OCI-M2 (cell line): Measurements from ENCODE around the gene SLC24A3.

Experiments
- DNase-seq: peaks from one replicate; lab custom pipeline; 2025; ENCODE audit not compliant: unreplicated experiment; lab: John Stamatoyannopoulos, UW

Gene SLC24A3

GRCh38 chr20:19757487-19758132 is 545.2 kb downstream of the SLC24A3 start:
- DNase-seq: no peak

GRCh38 chr20:19758133-19758500 is 545.7 kb downstream of the SLC24A3 start, which contains the start of gene RIN2:
Gene RIN2, plus strand, starts transcription at chr20:19758258. Its CDS starts 131,344 bp downstream, at chr20:19889602.
- DNase-seq: no peak

- no peak for DNase-seq
Measured at GRCh38 chr20:19758501-19759331, 546.3 kb downstream of the SLC24A3 start.

GRCh38 chr20:19760371-19760721 is 547.9 kb downstream of the SLC24A3 start:
- no peak for DNase-seq

- no peak for DNase-seq
Measured at GRCh38 chr20:19761326-19761725, 548.9 kb downstream of the SLC24A3 start.

- DNase-seq: no peak
Measured at GRCh38 chr20:19761841-19762240, 549.4 kb downstream of the SLC24A3 start.

GRCh38 chr20:19764207-19764606 is 551.8 kb downstream of the SLC24A3 start:
- DNase-seq: no peak

GRCh38 chr20:19765266-19765665 is 552.8 kb downstream of the SLC24A3 start:
- no peak for DNase-seq

GRCh38 chr20:19765913-19766312 is 553.5 kb downstream of the SLC24A3 start:
- no peak for DNase-seq

GRCh38 chr20:19767070-19767469 is 554.6 kb downstream of the SLC24A3 start:
- DNase-seq: no peak

- DNase-seq: no peak
Measured at GRCh38 chr20:19768325-19768842, 555.9 kb downstream of the SLC24A3 start.

GRCh38 chr20:19769507-19769906 is 557.1 kb downstream of the SLC24A3 start:
- no peak for DNase-seq

- no peak for DNase-seq
Measured at GRCh38 chr20:19770375-19770774, 557.9 kb downstream of the SLC24A3 start.

GRCh38 chr20:19771031-19771430 is 558.6 kb downstream of the SLC24A3 start:
- no peak for DNase-seq
